HG02852 (cell line): Measurements from ENCODE around the gene DIS3L2.
"Not testable (repeated sequence)": the region's sequence is repeated elsewhere in the genome, so short reads cannot be mapped to it uniquely, and the experiment has no call there.

Source experiments
- ATAC-seq: cut with Tn5 transposase; IDR thresholded peaks from one replicate; pipeline ENCODE4 v1.9.1; 2021; ENCODE audit warnings: mild to moderate bottlenecking, moderate library complexity; ENCODE audit not compliant: unreplicated experiment

Gene DIS3L2

DNA sequence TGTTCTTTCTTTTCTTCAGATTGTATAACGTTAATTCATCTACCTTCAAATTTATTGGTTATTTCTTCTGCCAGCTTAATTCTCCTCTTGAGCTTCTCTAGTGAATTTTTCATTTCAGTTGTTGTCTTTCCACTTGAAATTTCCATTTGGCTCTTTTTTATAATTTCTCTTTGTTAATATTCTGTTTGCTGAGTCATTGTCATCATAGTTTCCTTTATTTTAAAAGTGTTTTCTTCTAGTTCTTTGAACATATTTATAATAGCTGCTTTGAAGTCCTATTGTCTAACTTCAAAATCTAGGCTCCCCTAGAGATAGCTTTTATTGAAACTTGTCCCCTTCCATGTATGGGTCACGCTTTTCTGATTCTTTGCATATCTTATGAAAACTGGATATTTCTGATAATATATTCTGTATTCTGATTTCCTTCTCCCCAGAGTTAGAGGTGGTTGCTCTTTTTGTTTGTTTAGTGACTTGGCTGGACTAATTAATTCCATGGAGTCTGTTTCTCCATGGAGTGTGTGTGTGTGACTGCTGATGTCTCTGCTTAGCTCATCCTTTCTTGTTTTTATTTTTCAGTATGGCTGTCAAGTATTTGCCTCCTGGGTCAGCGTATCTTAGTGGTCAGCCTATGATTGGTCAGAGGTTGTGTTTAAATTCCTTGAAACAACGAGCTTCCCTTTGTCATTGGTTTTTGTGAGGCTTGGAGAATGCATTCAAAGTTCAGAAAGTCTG, 47.6 kb downstream of the DIS3L2 start:
- ATAC-seq: no peak

DNA sequence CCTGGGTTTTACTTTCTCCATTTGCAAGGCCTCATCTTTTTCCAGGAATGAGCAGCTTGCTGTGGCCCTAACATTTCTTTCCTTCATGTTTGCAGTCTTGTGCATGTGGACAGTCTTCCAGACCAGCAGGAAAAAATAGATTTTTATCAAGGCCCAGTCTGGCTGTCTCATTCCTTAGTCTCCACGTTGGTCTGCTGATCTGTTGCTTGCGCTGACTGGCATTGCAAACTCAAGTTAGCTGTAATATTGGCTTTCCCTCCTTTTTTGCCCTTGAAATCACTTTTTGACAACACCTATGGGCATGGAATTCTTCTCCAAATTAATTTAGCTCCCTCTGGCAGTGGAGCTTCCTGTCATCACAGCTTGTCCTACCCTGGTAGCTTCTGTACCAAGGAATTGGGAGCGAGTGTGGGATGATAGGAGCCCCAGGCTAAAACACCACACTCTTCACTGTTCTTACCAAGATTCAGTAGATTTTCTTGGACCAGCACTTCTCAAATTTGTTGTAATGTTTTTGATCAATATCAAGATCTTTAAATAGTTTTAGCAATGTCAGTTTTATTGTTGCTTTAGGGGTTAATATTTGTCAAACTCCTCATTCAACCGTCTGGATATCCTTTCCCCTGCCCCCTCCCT, 48.2 kb downstream of the DIS3L2 start:
- ATAC-seq: no peak

DNA sequence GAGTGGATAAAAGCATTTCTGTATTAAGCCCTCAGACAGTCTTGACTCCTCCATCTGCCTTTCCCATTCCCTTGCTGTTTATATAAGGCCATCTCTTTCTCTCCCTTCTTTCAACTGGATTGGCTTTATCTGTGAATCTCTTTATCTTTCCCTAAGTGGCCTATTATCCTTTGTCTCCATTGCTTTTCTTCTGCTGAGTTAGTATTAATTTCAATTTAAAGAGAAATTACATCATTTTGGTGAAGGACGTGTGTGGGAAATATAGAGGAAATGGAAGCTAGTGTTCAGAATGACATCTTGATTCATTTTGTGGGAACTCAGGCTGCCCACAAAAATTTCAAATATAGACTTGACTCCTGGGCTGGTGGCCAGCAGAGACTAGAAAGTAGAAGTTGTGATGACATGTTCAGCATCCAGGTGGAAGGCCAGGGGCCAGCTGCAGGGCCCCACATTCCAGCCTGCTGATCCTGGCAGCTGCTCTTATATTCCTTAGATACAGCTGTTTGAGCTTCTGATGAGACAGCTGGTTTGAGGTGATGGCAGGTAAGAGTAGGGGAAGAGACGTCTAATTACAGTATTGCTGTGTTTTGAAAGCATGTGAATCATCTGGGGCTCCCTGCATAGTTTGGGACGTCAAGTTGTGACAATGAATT, 52.3 kb downstream of the DIS3L2 start:
- no peak for ATAC-seq

DNA sequence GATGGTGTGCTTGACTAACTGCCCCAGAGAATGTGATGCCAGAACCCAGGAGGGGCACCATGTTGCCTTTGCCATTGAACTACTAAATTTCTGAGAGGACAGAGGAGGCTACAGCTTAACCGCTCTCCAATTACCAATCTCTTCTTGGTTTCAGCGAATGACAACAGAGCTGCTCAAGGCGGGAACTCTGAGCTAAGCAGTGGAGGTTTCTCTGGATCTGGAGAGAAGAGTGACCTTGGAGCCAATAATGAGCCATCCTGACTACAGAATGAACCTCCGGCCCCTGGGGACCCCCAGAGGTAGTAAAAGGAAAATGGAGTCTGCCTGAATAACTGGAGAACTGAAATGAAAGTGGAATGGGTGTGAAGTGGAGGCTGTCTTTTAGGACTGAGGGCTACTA, 53.2 kb downstream of the DIS3L2 start:
- ATAC-seq: no peak

DNA sequence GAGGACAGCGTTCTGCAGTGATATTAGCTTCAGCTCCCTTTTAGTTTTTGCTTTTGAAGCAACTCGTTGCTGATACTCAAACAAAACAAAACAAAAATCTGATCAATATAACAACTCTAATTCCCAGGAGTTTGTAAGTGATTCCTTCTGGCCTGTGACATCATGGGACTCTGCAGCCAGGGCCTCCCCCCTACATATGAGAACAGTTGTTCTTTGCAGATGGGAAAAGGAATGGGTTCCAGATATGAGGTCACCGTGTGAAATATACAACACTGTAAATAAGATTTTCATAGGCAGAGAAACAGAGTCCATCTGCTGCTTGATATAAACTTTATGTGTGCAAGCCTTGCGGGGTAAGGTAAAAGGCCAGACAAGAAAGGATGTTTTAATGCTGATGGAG, 56.7 kb downstream of the DIS3L2 start:
- no peak for ATAC-seq

DNA sequence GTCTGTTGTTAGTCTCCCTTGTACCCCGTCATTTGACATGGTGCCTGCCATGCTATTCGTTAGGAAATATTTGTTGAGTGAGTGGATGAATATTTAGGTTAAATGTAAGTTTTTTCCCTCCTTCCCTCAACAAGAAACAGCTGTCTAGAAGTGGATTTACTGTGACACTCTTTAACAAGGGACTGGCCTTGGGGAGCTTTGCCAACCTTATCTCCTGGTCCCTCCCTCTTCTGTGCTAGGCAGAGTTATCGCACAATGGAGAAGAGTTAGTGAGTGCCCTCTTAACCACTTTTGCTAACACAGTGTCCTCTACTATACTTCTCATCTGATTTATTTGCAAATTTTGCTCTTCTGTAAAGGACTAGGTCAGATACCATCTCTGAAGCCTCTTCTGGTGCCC, 61.2 kb downstream of the DIS3L2 start:
- no peak for ATAC-seq

DNA sequence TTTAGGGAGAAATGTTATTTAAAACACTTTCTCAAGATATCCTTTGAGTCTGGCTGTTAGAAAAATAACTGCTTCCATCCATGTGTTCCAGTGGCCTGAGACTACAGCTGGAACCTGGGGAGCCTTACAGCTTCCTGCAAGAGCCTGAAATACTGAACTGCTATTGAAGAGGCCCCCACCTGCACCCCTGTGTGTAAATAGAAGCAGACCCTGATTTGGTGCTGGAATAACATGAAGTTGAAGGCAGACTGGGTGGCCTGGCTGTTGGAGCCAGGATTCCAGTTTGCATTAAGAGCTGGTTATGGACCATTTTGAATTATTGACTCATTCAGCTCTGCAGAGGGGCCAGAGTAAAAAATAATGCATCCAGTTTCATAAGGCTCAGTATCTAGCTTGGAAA, 61.9 kb downstream of the DIS3L2 start:
- ATAC-seq: no peak

DNA sequence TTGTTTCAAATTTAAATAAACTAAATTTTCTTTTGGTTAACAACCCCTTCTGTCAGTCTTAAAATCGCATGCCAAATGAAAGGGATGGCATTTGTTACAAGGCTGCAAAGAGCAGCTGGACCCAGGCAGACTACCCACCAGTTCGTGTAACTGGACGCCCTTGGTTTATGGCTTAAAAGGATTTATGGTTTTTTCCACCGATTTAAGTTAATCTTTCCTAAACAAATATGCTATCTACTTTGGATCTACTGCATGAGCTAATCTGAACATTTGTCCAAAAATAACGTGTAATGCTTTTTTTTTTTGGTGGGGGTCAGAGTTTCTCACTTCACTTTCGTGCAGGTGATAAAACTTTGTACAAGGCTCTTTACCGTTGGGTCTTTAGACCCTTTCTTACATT, 62.9 kb downstream of the DIS3L2 start:
- no peak for ATAC-seq

DNA sequence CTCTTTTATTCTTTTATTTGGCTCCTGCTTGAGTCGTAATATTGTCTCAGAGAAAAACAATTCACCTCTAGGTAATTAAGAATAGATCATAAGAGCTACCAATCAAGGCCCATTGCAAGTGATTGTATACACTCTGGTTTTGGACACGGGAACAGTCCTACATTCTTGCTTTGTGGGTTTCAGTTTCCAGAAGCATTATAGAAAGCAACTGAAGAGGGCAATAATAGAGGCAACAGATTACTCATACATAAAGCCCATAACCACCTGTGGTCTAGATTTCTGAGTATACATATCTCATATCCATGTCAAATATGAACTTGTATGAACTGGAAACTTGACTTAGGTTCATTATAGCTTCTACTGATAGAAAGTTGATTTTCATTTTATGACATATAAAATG, 65.4 kb downstream of the DIS3L2 start:
- peak; percentile 100 for ATAC-seq

DNA sequence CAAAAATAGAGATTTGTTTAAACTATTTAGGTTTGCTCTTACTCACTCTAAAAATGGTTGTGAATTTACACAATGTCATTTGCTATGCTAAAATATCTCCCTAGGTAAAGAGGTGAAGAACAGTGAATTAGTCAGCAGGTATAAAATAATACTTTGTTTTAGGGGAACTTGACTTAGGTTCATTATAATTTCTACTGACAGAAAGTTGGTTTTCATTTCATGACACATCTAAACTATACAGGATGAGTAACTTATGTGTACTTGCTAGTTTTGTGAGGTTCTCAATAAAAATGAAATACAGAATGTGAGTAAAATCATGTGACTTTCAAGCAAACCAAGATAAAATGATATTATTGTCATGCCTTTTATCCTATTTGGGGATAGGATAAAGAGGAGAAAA, 66.0 kb downstream of the DIS3L2 start:
- ATAC-seq: no peak

DNA sequence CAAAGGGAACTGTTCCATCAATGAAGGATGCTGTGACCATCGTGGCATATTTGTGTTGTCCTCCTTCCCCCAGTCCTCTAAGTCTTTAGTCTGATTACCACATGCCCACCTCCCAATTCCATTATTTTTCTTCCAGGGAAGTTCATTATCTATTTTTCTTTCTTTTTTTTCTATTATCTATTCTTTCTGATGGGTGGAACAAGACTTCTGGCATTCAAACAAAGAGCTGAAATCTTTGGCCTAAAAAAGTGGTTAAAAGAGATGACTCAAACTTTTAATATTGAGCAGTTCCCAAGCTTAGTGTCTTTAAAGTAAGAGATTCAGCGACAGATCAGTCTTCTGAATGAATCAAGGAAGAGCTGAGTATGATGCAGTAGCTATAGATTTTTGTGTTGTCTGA, 66.6 kb downstream of the DIS3L2 start:
- no peak for ATAC-seq

DNA sequence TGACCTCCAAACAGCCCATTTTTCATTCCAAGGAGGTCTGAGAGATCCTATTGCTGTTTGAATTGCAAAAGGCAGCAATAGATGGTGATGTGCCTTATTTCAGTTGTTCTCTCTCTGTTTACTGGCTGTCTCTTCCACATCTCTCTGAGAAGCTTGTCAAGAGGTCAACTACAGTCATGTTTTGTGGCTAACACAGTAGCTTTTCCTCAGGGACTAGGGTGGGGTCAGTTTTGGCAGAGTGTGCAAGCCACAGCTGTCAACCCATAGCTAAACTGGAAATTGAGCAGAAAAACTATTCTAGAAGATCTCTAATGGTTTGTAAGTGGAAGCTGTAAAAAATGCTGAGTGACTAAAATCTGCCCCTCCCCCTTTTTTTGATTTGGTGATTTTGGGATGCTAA, 67.1 kb downstream of the DIS3L2 start:
- no peak for ATAC-seq

DNA sequence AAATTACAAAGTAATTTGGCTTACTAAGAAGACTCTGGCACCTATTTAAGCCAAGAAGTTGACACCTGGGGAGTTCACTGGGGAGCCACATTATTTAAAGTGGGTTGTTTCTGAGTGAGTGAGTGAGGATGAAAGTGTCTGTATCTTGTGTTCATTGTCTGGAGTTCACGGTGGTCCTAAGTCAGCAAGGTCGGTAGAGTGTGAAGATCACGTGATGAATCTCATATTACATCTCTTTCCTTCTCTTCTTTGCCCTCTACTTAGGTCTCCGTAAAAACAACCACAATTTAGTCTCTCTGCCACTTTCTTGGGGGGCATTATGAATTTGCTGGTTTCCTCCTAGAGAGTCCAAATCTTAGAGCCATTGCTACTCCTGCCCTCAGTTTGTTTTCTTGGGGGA, 67.8 kb downstream of the DIS3L2 start:
- ATAC-seq: no peak

DNA sequence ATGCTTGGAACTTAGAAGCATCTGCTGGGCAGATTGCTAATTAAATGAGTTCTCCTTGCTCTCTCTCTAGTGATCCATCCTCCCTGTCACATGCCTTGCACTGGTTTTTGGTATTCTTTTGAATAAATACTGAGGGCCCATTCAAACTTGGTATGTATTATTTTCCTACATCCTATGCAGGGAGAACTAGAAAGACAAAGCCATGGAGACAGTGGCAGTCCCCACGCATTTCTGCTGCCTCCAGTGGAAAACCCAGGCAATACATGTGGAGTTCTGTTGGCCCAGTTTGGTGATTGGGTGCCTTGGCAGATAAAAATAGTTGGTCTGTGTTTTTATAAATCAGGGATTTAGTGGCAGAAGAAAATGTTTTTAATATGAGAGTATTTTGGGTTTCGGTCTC, 68.7 kb downstream of the DIS3L2 start:
- ATAC-seq: no peak

DNA sequence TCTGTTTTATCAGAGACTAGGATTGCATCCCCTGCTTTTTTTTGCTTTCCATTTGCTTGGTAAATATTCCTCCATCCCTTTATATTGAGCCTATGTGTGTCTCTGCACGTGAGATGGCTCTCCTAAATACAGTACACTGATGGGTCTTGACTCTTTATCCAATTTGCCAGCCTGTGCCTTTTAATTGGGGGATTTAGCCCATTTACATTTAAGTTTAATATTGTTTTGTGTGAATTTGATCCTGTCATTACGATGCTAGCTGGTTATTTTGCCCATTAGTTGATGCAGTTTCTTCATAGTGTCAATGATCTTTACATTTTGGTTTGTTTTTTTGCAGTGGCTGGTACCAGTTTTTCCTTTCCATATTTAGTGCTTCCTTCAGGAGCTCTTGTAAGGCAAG, 73.8 kb downstream of the DIS3L2 start:
- ATAC-seq: not testable (repeated sequence)

DNA sequence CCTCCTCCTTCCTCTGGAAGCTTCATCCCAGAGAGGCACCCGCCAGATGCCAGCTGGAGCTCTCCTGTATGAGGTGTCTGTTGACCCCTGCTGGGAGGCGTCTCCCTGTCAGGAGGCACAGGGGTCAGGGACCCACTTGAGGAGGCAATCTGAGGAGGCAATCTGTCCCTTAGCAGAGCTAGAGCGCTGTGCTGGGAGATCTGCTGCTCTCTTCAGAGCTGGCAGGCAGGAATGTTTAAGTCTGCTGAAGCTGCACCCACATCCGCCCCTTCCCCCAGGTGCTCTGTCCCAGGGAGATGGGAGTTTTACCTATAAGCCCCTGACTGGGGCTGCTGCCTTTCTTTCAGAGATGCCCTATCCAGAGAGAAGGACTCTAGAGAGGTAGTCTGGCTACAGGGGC, 75.4 kb downstream of the DIS3L2 start:
- not testable (repeated sequence) for ATAC-seq

DNA sequence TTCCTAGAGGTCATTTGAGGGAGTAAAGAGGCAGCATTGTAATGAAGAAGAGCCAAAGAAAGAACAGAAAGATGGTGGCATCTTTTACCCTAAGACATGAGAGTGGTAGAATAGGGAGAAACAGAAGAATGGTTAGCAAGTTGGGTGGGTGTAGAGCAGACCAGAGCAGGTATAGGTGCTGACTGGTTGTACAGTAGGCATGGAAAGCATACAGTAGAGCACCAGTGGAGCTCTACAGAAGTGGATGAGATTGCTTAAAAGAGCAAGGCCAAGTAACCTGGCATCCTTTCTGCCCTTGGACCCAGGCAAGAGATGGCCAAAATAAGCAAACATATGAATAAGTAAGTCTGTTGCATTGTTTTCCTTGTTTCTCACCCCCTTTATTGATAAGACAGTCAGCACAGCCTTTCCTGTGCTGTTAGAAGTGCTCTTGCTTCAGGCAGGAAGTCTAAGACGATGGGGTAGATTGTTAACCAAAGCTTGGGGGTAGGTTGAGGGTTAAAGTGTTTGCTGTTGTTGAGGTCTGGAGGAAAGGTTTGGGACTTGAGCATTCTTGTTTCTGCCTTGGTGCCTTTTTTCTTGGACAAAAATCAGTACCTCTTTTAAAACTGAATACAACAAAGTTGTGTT, 76.9 kb downstream of the DIS3L2 start:
- no peak for ATAC-seq

DNA sequence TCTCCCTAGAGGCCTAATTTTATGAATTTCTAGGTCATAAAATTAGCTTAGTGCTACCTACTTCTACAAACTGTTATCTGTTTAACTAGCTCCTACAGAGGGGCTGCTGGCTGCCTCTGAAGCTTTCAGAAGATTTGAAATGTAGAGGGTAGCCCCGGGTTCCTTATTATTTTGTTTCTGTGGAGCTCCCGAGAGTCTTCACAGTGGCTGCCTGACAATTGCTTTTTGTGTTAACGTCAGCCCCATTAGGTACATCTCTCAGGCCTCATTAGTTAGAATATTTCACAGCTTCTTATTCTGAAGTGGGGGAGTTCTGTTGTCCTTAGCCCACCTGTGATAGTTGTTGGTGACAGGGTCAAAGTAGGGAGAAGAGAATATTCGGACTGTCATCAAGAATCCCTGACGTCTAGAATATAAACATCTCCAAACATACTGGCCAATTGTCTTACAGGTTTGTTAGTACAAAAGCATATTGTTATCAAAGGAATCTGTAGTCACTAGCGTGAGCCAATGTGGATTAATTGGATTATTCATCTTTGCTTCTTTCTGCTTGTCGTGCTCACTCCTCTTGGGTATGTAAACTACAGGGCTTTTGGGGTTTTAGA, 77.5 kb downstream of the DIS3L2 start:
- no peak for ATAC-seq

DNA sequence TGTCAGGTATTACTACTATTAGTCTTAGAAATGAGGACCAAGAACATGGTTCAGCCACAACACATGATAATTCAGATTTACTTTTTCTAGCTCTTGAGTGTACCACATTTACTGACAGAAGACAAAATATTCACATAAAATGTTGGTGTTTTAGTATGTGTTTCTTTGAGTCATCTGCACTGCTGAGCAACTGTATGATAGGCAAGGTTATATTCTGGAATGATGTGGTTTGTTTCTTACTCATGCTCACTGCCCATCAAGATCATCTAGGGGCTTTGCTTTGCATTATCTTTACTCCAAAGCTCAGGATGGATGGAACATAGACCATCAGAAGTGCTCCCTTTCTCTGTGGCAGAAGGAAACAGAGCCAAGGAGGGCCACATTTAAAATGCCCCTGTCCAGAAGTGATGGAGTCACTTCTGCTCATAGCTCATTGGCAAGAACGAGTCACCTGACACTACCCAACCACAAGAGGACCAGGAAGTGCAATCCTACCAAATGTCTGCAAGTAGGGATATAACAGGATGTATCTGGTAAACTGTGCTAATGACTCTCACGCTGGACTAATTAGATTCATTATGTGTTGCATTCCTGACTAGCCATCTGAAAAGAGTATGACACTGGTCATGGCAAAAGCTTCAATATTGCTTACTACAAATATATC, 81.5 kb downstream of the DIS3L2 start:
- no peak for ATAC-seq

DNA sequence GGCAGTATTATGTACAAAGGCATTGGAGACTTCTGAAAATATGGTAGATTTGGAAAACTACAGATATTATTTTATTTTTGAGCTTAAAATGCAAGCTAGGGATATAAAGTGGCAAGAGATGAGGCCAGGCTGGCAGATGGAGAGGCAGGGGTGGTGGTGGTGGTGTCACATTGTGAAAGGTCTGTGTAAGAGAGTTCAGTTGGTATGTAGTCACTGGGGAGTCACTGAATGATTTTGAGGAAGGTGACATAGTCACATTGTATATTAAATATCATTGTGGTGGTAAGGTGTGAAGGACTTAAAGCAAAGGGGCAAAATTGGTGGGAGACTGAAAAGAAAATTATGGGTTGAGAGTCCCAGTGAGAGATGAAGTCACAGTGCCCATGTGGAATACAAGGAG, 82.5 kb downstream of the DIS3L2 start:
- ATAC-seq: no peak

DNA sequence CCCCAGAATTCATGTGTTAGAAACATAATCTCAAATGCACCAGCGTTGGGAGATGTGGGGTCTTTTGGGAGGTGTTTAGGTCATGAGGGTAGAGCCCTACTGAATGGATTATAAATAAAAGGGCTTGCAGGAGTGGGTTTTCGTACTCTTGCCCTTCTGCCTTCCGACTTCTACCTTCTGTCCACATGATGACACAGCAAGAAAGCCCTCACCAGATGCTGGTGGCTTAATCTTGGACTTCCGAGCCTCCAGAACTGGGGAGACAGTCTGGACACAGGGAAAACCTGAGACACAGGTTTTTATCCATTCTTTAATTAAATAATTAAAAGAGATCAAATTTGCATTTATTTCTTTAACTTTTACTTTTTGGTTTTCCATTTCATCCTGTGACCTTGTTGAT, 87.8 kb downstream of the DIS3L2 start:
- ATAC-seq: no peak
